Measurements from ENCODE around the gene AGK. TPM values are rescaled to one million over a fixed set of nuclear protein-coding genes. Genes with fewer than 3 reads are reported as not detected.

Gene AGK
- total RNA-seq = 144 and 147 TPM in 2 replicates

- Mint-ChIP-seq H3K27ac (peak within 1 kb of the TSS; percentile 97), H3K9me3 (no peaks in the 10 kb centered on the region), H3K27me3 (ENCODE audit: low read depth) (no peaks in the 10 kb centered on the region), H3K4me3 (ENCODE audit: low read depth) (peak within 1 kb of the TSS; percentile 92), H3K4me1 (ENCODE audit: low read depth) (peaks cover 41% of the 10 kb centered on the region), H3K36me3 (ENCODE audit: low read depth) (peaks cover 48% of the 10 kb centered on the region)
- intact Hi-C loops (cut with micrococcal nuclease) = loop anchor here (1.0 to 10.0 kb wide), 5 partner anchors 126 to 1156 kb away; partner anchors contain the start of genes BRAF, MRPS33, SLC37A3 and SSBP1
- DNase-seq (ENCODE audit: low spot score) = peak; percentile 75
Observed at GRCh38 chr7:141551094-141551781, at the start of gene AGK. Gene AGK (plus strand): TSS chr7:141551410. CDS start chr7:141555467, 4,057 bp downstream.

GRCh38 chr7:141501451-141501850, 49.8 kb upstream of the AGK start:
- intact Hi-C loops (cut with micrococcal nuclease) = no loop called here
- H3K36me3 Mint-ChIP-seq (ENCODE audit: low read depth) = no peaks in the 10 kb centered on the region

GRCh38 chr7:141511316-141511675, 39.9 kb upstream of the AGK start:
- no peak for DNase-seq (ENCODE audit: low spot score)
- H3K4me1 Mint-ChIP-seq (ENCODE audit: low read depth) = peaks cover 11% of the 10 kb centered on the region
- intact Hi-C loops (cut with micrococcal nuclease) = no loop called here
- H3K27me3 Mint-ChIP-seq (ENCODE audit: low read depth) = peaks cover 58% of the 10 kb centered on the region
- peak overlapping the region; percentile 9 for H3K4me3 Mint-ChIP-seq (ENCODE audit: low read depth)
- peaks cover 14% of the 10 kb centered on the region for H3K9me3 Mint-ChIP-seq
- H3K27ac Mint-ChIP-seq = no peak overlapping the region
- no peaks in the 10 kb centered on the region for H3K36me3 Mint-ChIP-seq (ENCODE audit: low read depth)

More at GRCh38 chr7:141501451-141501850, 49.8 kb upstream of the AGK start:
- no peak overlapping the region for H3K27ac Mint-ChIP-seq
- no peak overlapping the region for H3K4me3 Mint-ChIP-seq (ENCODE audit: low read depth)
- no peak for DNase-seq (ENCODE audit: low spot score)
- peaks cover 39% of the 10 kb centered on the region for H3K27me3 Mint-ChIP-seq (ENCODE audit: low read depth)
- no peaks in the 10 kb centered on the region for H3K9me3 Mint-ChIP-seq
- no peaks in the 10 kb centered on the region for H3K4me1 Mint-ChIP-seq (ENCODE audit: low read depth)

GRCh38 chr7:141511676-141512396, 39.4 kb upstream of the AGK start:
- Mint-ChIP-seq H3K36me3 (ENCODE audit: low read depth) (no peaks in the 10 kb centered on the region), H3K9me3 (peaks cover 14% of the 10 kb centered on the region), H3K4me3 (ENCODE audit: low read depth) (peak overlapping the region; percentile 55), H3K27me3 (ENCODE audit: low read depth) (peaks cover 60% of the 10 kb centered on the region), H3K27ac (no peak overlapping the region), H3K4me1 (ENCODE audit: low read depth) (peaks cover 11% of the 10 kb centered on the region)
- intact Hi-C loops (cut with micrococcal nuclease) = no loop called here
- DNase-seq (ENCODE audit: low spot score) = no peak

GRCh38 chr7:141512597-141512996, 38.6 kb upstream of the AGK start:
- no peak for DNase-seq (ENCODE audit: low spot score)
- no peaks in the 10 kb centered on the region for H3K36me3 Mint-ChIP-seq (ENCODE audit: low read depth)
- peak overlapping the region; percentile 55 for H3K4me3 Mint-ChIP-seq (ENCODE audit: low read depth)
- intact Hi-C loops (cut with micrococcal nuclease) = no loop called here
- no peak overlapping the region for H3K27ac Mint-ChIP-seq
- H3K27me3 Mint-ChIP-seq (ENCODE audit: low read depth) = peaks cover 65% of the 10 kb centered on the region
- H3K4me1 Mint-ChIP-seq (ENCODE audit: low read depth) = peaks cover 11% of the 10 kb centered on the region
- peaks cover 14% of the 10 kb centered on the region for H3K9me3 Mint-ChIP-seq

- H3K27ac Mint-ChIP-seq = no peak overlapping the region
- no peaks in the 10 kb centered on the region for H3K36me3 Mint-ChIP-seq (ENCODE audit: low read depth)
- peaks cover 14% of the 10 kb centered on the region for H3K9me3 Mint-ChIP-seq
- no peak for DNase-seq (ENCODE audit: low spot score)
- H3K4me3 Mint-ChIP-seq (ENCODE audit: low read depth) = no peak overlapping the region
- intact Hi-C loops (cut with micrococcal nuclease) = no loop called here
- H3K27me3 Mint-ChIP-seq (ENCODE audit: low read depth) = peaks cover 66% of the 10 kb centered on the region
- H3K4me1 Mint-ChIP-seq (ENCODE audit: low read depth) = peaks cover 11% of the 10 kb centered on the region
Observed at GRCh38 chr7:141513720-141514119, 37.5 kb upstream of the AGK start.

GRCh38 chr7:141515941-141516340, 35.3 kb upstream of the AGK start:
- Mint-ChIP-seq H3K36me3 (ENCODE audit: low read depth) (no peaks in the 10 kb centered on the region), H3K4me3 (ENCODE audit: low read depth) (no peak overlapping the region), H3K27ac (no peak overlapping the region), H3K27me3 (ENCODE audit: low read depth) (peaks cover 57% of the 10 kb centered on the region), H3K4me1 (ENCODE audit: low read depth) (peaks cover 11% of the 10 kb centered on the region), H3K9me3 (peaks cover 14% of the 10 kb centered on the region)
- intact Hi-C loops (cut with micrococcal nuclease) = no loop called here
- no peak for DNase-seq (ENCODE audit: low spot score)

- Mint-ChIP-seq H3K9me3 (peaks cover under 1% of the 10 kb centered on the region), H3K27ac (no peak overlapping the region), H3K4me1 (ENCODE audit: low read depth) (peaks cover 4% of the 10 kb centered on the region), H3K27me3 (ENCODE audit: low read depth) (peaks cover 29% of the 10 kb centered on the region), H3K36me3 (ENCODE audit: low read depth) (no peaks in the 10 kb centered on the region), H3K4me3 (ENCODE audit: low read depth) (no peak overlapping the region)
- intact Hi-C loops (cut with micrococcal nuclease) = no loop called here
- DNase-seq (ENCODE audit: low spot score) = no peak
Observed at GRCh38 chr7:141519623-141520022, 31.6 kb upstream of the AGK start.

- Mint-ChIP-seq H3K4me1 (ENCODE audit: low read depth) (peaks cover 4% of the 10 kb centered on the region), H3K4me3 (ENCODE audit: low read depth) (no peak overlapping the region), H3K27ac (no peak overlapping the region), H3K9me3 (no peaks in the 10 kb centered on the region), H3K36me3 (ENCODE audit: low read depth) (no peaks in the 10 kb centered on the region), H3K27me3 (ENCODE audit: low read depth) (peaks cover 30% of the 10 kb centered on the region)
- intact Hi-C loops (cut with micrococcal nuclease) = no loop called here
- DNase-seq (ENCODE audit: low spot score) = no peak
Observed at GRCh38 chr7:141522657-141523342, 28.4 kb upstream of the AGK start.

GRCh38 chr7:141525973-141526514, 25.2 kb upstream of the AGK start:
- peaks cover 35% of the 10 kb centered on the region for H3K27me3 Mint-ChIP-seq (ENCODE audit: low read depth)
- DNase-seq (ENCODE audit: low spot score) = no peak
- H3K9me3 Mint-ChIP-seq = no peaks in the 10 kb centered on the region
- H3K27ac Mint-ChIP-seq = no peak overlapping the region
- no peak overlapping the region for H3K4me3 Mint-ChIP-seq (ENCODE audit: low read depth)
- H3K36me3 Mint-ChIP-seq (ENCODE audit: low read depth) = no peaks in the 10 kb centered on the region
- peaks cover 4% of the 10 kb centered on the region for H3K4me1 Mint-ChIP-seq (ENCODE audit: low read depth)
- intact Hi-C loops (cut with micrococcal nuclease) = no loop called here

GRCh38 chr7:141527076-141527475, 24.1 kb upstream of the AGK start:
- Mint-ChIP-seq H3K9me3 (no peaks in the 10 kb centered on the region), H3K36me3 (ENCODE audit: low read depth) (no peaks in the 10 kb centered on the region), H3K4me3 (ENCODE audit: low read depth) (no peak overlapping the region), H3K27me3 (ENCODE audit: low read depth) (peaks cover 35% of the 10 kb centered on the region), H3K4me1 (ENCODE audit: low read depth) (peaks cover 4% of the 10 kb centered on the region), H3K27ac (no peak overlapping the region)
- intact Hi-C loops (cut with micrococcal nuclease) = no loop called here
- DNase-seq (ENCODE audit: low spot score) = no peak

- Mint-ChIP-seq H3K4me3 (ENCODE audit: low read depth) (no peak overlapping the region), H3K9me3 (no peaks in the 10 kb centered on the region), H3K27me3 (ENCODE audit: low read depth) (peaks cover 35% of the 10 kb centered on the region), H3K4me1 (ENCODE audit: low read depth) (peaks cover under 1% of the 10 kb centered on the region), H3K27ac (no peak overlapping the region), H3K36me3 (ENCODE audit: low read depth) (no peaks in the 10 kb centered on the region)
- no peak for DNase-seq (ENCODE audit: low spot score)
- intact Hi-C loops (cut with micrococcal nuclease) = no loop called here
Observed at GRCh38 chr7:141528399-141528798, 22.8 kb upstream of the AGK start.
